A549 (cell line): ENCODE measurements around the gene NPNT. TPM values are rescaled to one million over a fixed set of nuclear protein-coding genes. Genes with fewer than 3 reads are reported as not detected.

Experiments
- ATAC-seq, 2 experiments: fragments of 200-7000 bp in 1 of 2; fragments of >200 bp in 1 of 2; cut with Nextera tagmentation in 1 of 2; cut with Tn5 transposase in 1 of 2; 3 replicates each; pipeline versions ENCODE4 v1.8.0 to v1.9.1; 2018 to 2020; ENCODE audit warnings: mild to moderate bottlenecking in 1 of 2, moderate library complexity in 1 of 2
- CTCF ChIA-PET: fragments of 300-600 bp; sonication (Branson Sonifier 250); formaldehyde crosslinking; extraction: SDS; loops from one replicate; lab custom pipeline; 2021; ENCODE audit warnings: antibody characterized with exemption, inconsistent platforms; lab: Yijun Ruan, JAX
- POLR2A ChIA-PET: fragments of 350-600 bp; formaldehyde crosslinking; extraction: SDS; loops from one replicate; lab custom pipeline; 2021; ENCODE audit warnings: antibody characterized with exemption, inconsistent platforms; lab: Yijun Ruan, JAX
- DNase-seq, 2 experiments: peaks; one replicate each; pipeline versions ENCODE4 v3.0.0 to v3.0.0-alpha.2; 2011 to 2016; ENCODE audit warnings: low read depth in 1 of 2, low spot score in 1 of 2
- FAIRE-seq: peaks from 2 replicates; lab custom pipeline; 2011; peaks lifted over from hg19 to GRCh38; lab: Jason Lieb, UNC
- H3K27ac ChIP-seq, 2 experiments: fragments of >200 bp; sonication (Bioruptor Twin); formaldehyde crosslinking; 3 replicates each; pipeline ENCODE4 v1.5.1; 2016 to 2017
- H3K4me1 ChIP-seq: fragments of >200 bp; sonication (Bioruptor Twin); formaldehyde crosslinking; 3 replicates; pipeline ENCODE4 v1.6.1; 2016
- H3K4me2 ChIP-seq: fragments of >200 bp; sonication (Bioruptor Twin); formaldehyde crosslinking; 3 replicates; pipeline ENCODE4 v1.6.1; 2016
- H3K4me3 ChIP-seq: fragments of >200 bp; sonication (Bioruptor Twin); formaldehyde crosslinking; 3 replicates; pipeline ENCODE4 v1.5.1; 2016
- H3K9me3 ChIP-seq: fragments of >200 bp; sonication (Bioruptor Twin); formaldehyde crosslinking; 3 replicates; pipeline ENCODE4 v1.6.1; 2016
- BCL3 ChIP-seq: fragments of >200 bp; sonication (Bioruptor Twin); formaldehyde crosslinking; IDR thresholded peaks from 3 replicates; pipeline ENCODE4 v1.6.1; 2016
- CEBPB ChIP-seq, 2 experiments: fragments of >200 bp in 1 of 2; sonication (Bioruptor Twin) in 1 of 2; formaldehyde crosslinking in 1 of 2; IDR thresholded peaks; 2 replicates each; pipeline ENCODE4 v1.6.1; 2012 to 2016
- E2F6 ChIP-seq: IDR thresholded peaks from 2 replicates; pipeline ENCODE4 v1.6.1; 2012; ENCODE audit warnings: low read depth, borderline replicate concordance
- ELK1 ChIP-seq: fragments of 150-350 bp; IDR thresholded peaks from 2 replicates; pipeline ENCODE4 v1.6.1; 2014; ENCODE audit warnings: low read depth, mild to moderate bottlenecking, low read length
- FOSB ChIP-seq: fragments of 250-450 bp; sonication (Bioruptor Pico); IDR thresholded peaks from 2 replicates; pipeline ENCODE4 v1.5.0; 2020; ENCODE audit warnings: mild to moderate bottlenecking, moderate library complexity
- FOSL2 ChIP-seq, 2 experiments: fragments of 450-650 bp in 1 of 2; fragments of >200 bp in 1 of 2; sonication (Bioruptor Twin) in 1 of 2; formaldehyde crosslinking; IDR thresholded peaks; 2 replicates each; pipeline versions ENCODE4 v1.5.0 to v1.6.1; 2016 to 2020; ENCODE audit warnings: mild to moderate bottlenecking in 1 of 2, moderate library complexity in 1 of 2
- HOXB5 ChIP-seq: fragments of 250-450 bp; sonication (Bioruptor Pico); IDR thresholded peaks from 2 replicates; pipeline ENCODE4 v1.5.0; 2020; ENCODE audit warnings: mild to moderate bottlenecking, moderate library complexity
- JUNB ChIP-seq: fragments of >200 bp; sonication (Bioruptor Twin); formaldehyde crosslinking; IDR thresholded peaks from 2 replicates; pipeline ENCODE4 v1.6.1; 2016
- MAFK ChIP-seq: fragments of 450-650 bp; IDR thresholded peaks from 2 replicates; pipeline ENCODE4 v1.6.1; 2014; ENCODE audit not compliant: partially characterized antibody
- PHF8 ChIP-seq: fragments of 200-600 bp; sonication (generic); IDR thresholded peaks from 2 replicates; pipeline ENCODE4 v1.6.1; 2016; ENCODE audit warnings: low read depth, mild to moderate bottlenecking, antibody characterized with exemption, moderate library complexity, borderline replicate concordance
- POLR2A ChIP-seq: IDR thresholded peaks from 2 replicates; pipeline ENCODE4 v1.6.1; 2012; ENCODE audit warnings: mild to moderate bottlenecking, low read length
- RNF2 ChIP-seq: fragments of 200-600 bp; sonication (generic); IDR thresholded peaks from 2 replicates; pipeline ENCODE4 v1.6.1; 2016; ENCODE audit warnings: low read depth, mild to moderate bottlenecking, antibody characterized with exemption, moderate library complexity, borderline replicate concordance
- SMC3 ChIP-seq: fragments of >200 bp; sonication (Bioruptor Twin); formaldehyde crosslinking; IDR thresholded peaks from 3 replicates; pipeline ENCODE4 v1.6.1; 2018; ENCODE audit warnings: inconsistent platforms
- SREBF2 ChIP-seq: fragments of 450-650 bp; IDR thresholded peaks from 2 replicates; pipeline ENCODE4 v1.6.1; 2014; ENCODE audit warnings: mild to moderate bottlenecking, moderate library complexity
- TFCP2L1 ChIP-seq: fragments of 250-450 bp; sonication (Bioruptor Pico); IDR thresholded peaks from 2 replicates; pipeline ENCODE4 v1.5.0; 2021; ENCODE audit warnings: mild to moderate bottlenecking
- polyA plus RNA-seq, 4 experiments: library from polyadenylated mRNA; depleted of rRNA in 3 of 4; stranded (reverse); fragments of >200 nt; fragmentation: RNase III in 1 of 4; extraction: RNeasy Plus Mini Kit Qiagen cat#74134 plus additional on column Dnase treatment in 1 of 4; gene quantifications; 2 replicates in 3 of 4; 3 replicates in 1 of 4; pipeline ENCODE4 v1.2.3, GENCODE V29; 2011 to 2017

The NPNT gene
- polyA plus RNA-seq, 2 of the 4 experiments (the other 2 are of a cell fraction), result 0.32 to 0.56 TPM

GRCh38 chr4:106019771-106020170, 124.5 kb downstream of the NPNT start:
- Histone ChIP-seq H3K4me1 (no peaks in the 10 kb centered on the region), H3K9me3 (no peaks in the 10 kb centered on the region), H3K4me3 (no peak overlapping the region), H3K27ac (no peak overlapping the region)
- DNase-seq, result no peak
- CTCF ChIA-PET, result no interaction called here
- POLR2A ChIA-PET, result no interaction called here
- no peak for ATAC-seq
- TF ChIP-seq CEBPB (IDR thresholded peaks at IDR 0.05) (no peak), SREBF2 (no peak), TFCP2L1 (CRISPR knock-in tag) (no peak), SMC3 (no peak), POLR2A (no peak), BCL3 (no peak), PHF8 (no peak), RNF2 (no peak), MAFK (no peak), E2F6 (no peak), JUNB (no peak), FOSL2 (IDR thresholded peaks at IDR 0.05) (no peak), FOSL2 (CRISPR knock-in tag; IDR thresholded peaks at IDR 0.05) (no peak), FOSB (no peak), HOXB5 (CRISPR knock-in tag) (no peak), ELK1 (no peak)
- TF ChIP-seq, all 56 proteins: peak for 0
- no peak for FAIRE-seq
- H3K4me2 ChIP-seq, result no peak overlapping the region

Other genes starting within 250 kb of the NPNT start
- 36.0 and 39.0 TPM in 2 replicates for gene INTS12, start 186.8 kb upstream of the NPNT start, polyA plus RNA-seq (2011; rRNA removed)
- 11.9 to 14.6 TPM (median 13.0 TPM) in 3 replicates for gene INTS12, start 186.8 kb upstream of the NPNT start, polyA plus RNA-seq (2017; fragmentation: RNase III; extraction: RNeasy Plus Mini Kit Qiagen cat#74134 plus additional on column Dnase treatment)
- gene GSTCD, start 186.7 kb upstream of the NPNT start, polyA plus RNA-seq (2011; rRNA removed), result 22.9 and 28.7 TPM in 2 replicates
- 9.0 to 10.0 TPM (median 9.1 TPM) in 3 replicates for gene GSTCD, start 186.7 kb upstream of the NPNT start, polyA plus RNA-seq (2017; fragmentation: RNase III; extraction: RNeasy Plus Mini Kit Qiagen cat#74134 plus additional on column Dnase treatment)